ENCODE results near the gene TNIK.

DNA sequence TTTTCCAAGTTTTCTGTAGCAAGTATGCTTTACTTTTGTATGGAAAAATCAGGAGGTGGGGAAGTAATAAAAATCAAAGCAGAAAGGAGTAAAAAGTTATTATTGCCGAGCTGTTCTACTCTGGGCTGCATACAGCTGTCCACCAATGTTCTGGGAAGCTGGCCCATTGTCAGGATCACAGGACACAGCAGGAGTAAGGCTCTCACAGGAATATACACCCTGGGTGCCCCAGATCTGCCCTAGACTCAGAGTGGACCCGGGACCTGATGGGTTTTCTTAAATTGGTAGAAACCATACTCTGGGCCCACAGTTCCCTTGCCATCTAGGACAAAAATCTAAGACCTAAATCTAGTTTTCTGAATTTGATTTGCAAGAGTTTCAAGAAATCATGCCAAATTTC is 60.4 kb downstream of the TNIK start:
- TF ChIP-seq, protein P1, sequence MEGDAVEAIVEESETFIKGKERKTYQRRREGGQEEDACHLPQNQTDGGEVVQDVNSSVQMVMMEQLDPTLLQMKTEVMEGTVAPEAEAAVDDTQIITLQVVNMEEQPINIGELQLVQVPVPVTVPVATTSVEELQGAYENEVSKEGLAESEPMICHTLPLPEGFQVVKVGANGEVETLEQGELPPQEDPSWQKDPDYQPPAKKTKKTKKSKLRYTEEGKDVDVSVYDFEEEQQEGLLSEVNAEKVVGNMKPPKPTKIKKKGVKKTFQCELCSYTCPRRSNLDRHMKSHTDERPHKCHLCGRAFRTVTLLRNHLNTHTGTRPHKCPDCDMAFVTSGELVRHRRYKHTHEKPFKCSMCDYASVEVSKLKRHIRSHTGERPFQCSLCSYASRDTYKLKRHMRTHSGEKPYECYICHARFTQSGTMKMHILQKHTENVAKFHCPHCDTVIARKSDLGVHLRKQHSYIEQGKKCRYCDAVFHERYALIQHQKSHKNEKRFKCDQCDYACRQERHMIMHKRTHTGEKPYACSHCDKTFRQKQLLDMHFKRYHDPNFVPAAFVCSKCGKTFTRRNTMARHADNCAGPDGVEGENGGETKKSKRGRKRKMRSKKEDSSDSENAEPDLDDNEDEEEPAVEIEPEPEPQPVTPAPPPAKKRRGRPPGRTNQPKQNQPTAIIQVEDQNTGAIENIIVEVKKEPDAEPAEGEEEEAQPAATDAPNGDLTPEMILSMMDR (conservative IDR thresholded peaks at IDR 0.05; ENCODE audit: low read depth, low read length), result no peak
- TF ChIP-seq EZH2 (IDR thresholded peaks at IDR 0.05; ENCODE audit: low read length, unreplicated experiment) (no peak), EZH2phosphoT487 (IDR thresholded peaks at IDR 0.05; ENCODE audit: borderline replicate concordance, low read length) (no peak)
